HCT116 (cell line): Measurements from ENCODE around the gene GHR. TPM values are rescaled to one million over a fixed set of nuclear protein-coding genes. Genes with fewer than 3 reads are reported as not detected.
A peak's percentile ranks its signal among the peaks of the same experiment; 100 is the strongest.

Experiments
- ATAC-seq: fragments of 200-7000 bp; cut with Tn5 transposase; 2 replicates; pipeline ENCODE4 v1.9.1; 2020; ENCODE audit warnings: mild to moderate bottlenecking, moderate library complexity
- BruUV-seq: library from RNA; stranded (reverse); fragments of 400-500 nt; replicated peaks from 2 replicates; lab custom pipeline; 2021; lab: Mats Ljungman, UMichigan
- CTCF ChIA-PET: fragments of 300-600 bp; sonication (Branson Sonifier 250); formaldehyde crosslinking; loops from one replicate; lab custom pipeline; 2021; ENCODE audit warnings: antibody characterized with exemption; lab: Charles Lee
- POLR2A ChIA-PET: fragments of 300-600, 350-600 bp; sonication (Branson Sonifier 250); formaldehyde crosslinking; loops from one replicate; lab custom pipeline; 2021; ENCODE audit warnings: antibody characterized with exemption; lab: Charles Lee
- RAD21 ChIA-PET, 2 experiments: fragments of 300-600 bp; sonication (Branson Sonifier 250); formaldehyde crosslinking; loops; one replicate each; lab custom pipeline; 2023; ENCODE audit warnings: low total read pairs in 2 of 2; ENCODE audit not compliant: uncharacterized antibody in 2 of 2, unreplicated experiment in 2 of 2, low non-redundant PET in 1 of 2; lab: Charles Lee
- DNase-seq: peaks from one replicate; pipeline ENCODE4 v3.0.0-alpha.2; 2010; ENCODE audit warnings: low read depth, low spot score
- H2AFZ ChIP-seq: fragments of 200-600 bp; shearing (Covaris generic), sonication (generic); 2 replicates; pipeline ENCODE4 v1.6.1; 2017; ENCODE audit warnings: low read depth, mixed run types, mixed read lengths, antibody characterized with exemption, low read length; ENCODE audit not compliant: poor library complexity, severe bottlenecking
- H3K27ac ChIP-seq: 2 replicates; pipeline ENCODE4 v1.5.1; 2012; ENCODE audit warnings: low read depth, low read length
- H3K27me3 ChIP-seq: fragments of 200-600 bp; sonication (generic); 2 replicates; pipeline ENCODE4 v1.6.1; 2016; ENCODE audit warnings: mixed run types, low read length, mixed read lengths; ENCODE audit not compliant: insufficient read depth
- H3K36me3 ChIP-seq, 2 experiments: fragments of 200-500 bp in 1 of 2; fragments of 200-600 bp in 1 of 2; sonication (Bioruptor generic) in 1 of 2; sonication (generic) in 1 of 2; 2 replicates each; pipeline versions ENCODE4 v1.5.1 to v1.6.1; 2014 to 2016; ENCODE audit warnings: low read length in 2 of 2, inconsistent platforms in 1 of 2, mixed read lengths in 1 of 2, mixed run types in 1 of 2; ENCODE audit not compliant: insufficient read depth in 2 of 2, control insufficient read depth in 1 of 2
- H3K4me1 ChIP-seq, 2 experiments: fragments of 200-600 bp in 1 of 2; sonication (generic) in 1 of 2; 2 replicates each; pipeline versions ENCODE4 v1.5.1 to v1.6.1; 2012 to 2017; ENCODE audit warnings: low read length in 2 of 2, inconsistent platforms in 1 of 2, mild to moderate bottlenecking in 1 of 2, mixed read lengths in 1 of 2, mixed run types in 1 of 2, moderate library complexity in 1 of 2; ENCODE audit not compliant: insufficient read depth in 2 of 2, control insufficient read depth in 1 of 2
- H3K4me2 ChIP-seq: fragments of 200-600 bp; sonication (generic); 2 replicates; pipeline ENCODE4 v1.6.1; 2017; ENCODE audit warnings: mixed run types, low read length, mixed read lengths
- H3K4me3 ChIP-seq, 2 experiments: fragments of 200-600 bp in 1 of 2; sonication (generic) in 1 of 2; replicated peaks in 1 of 2; 2 replicates each; pipeline ENCODE4 v1.5.1; 2011 to 2016; ENCODE audit warnings: low read length in 2 of 2, control low read depth in 1 of 2, low read depth in 1 of 2, mild to moderate bottlenecking in 1 of 2, mixed read lengths in 1 of 2, mixed run types in 1 of 2
- H3K79me2 ChIP-seq: fragments of 200-600 bp; sonication (generic); 2 replicates; pipeline ENCODE4 v1.6.1; 2017; ENCODE audit warnings: mild to moderate bottlenecking, mixed run types, low read length, moderate library complexity, mixed read lengths; ENCODE audit not compliant: insufficient read depth
- H3K9ac ChIP-seq: fragments of 200-600 bp; sonication (generic); 2 replicates; pipeline ENCODE4 v1.6.1; 2016; ENCODE audit warnings: low read length, mixed read lengths
- H3K9me2 ChIP-seq: fragments of 200-600 bp; sonication (generic), shearing (Covaris generic); 2 replicates; pipeline ENCODE4 v1.6.1; 2017; ENCODE audit warnings: mixed run types, mild to moderate bottlenecking, moderate library complexity; ENCODE audit not compliant: insufficient read depth
- H3K9me3 ChIP-seq, 2 experiments: fragments of 200-500 bp in 1 of 2; fragments of 200-600 bp in 1 of 2; sonication (Bioruptor generic) in 1 of 2; sonication (generic) in 1 of 2; 2 replicates each; pipeline ENCODE4 v1.6.1; 2014 to 2017; ENCODE audit warnings: low read length in 2 of 2, mixed read lengths in 2 of 2, inconsistent platforms in 1 of 2, low read depth in 1 of 2, mild to moderate bottlenecking in 1 of 2, mixed run types in 1 of 2, moderate library complexity in 1 of 2; ENCODE audit not compliant: control insufficient read depth in 1 of 2, insufficient read depth in 1 of 2
- H4K20me1 ChIP-seq: fragments of 200-600 bp; sonication (generic), shearing (Covaris generic); 2 replicates; pipeline ENCODE4 v1.6.1; 2017; ENCODE audit warnings: mixed run types, mild to moderate bottlenecking, moderate library complexity; ENCODE audit not compliant: insufficient read depth
- CBX3 ChIP-seq: IDR thresholded peaks from 2 replicates; pipeline ENCODE4 v1.6.1; 2012; ENCODE audit warnings: low read depth
- CEBPB ChIP-seq: IDR thresholded peaks from 2 replicates; pipeline ENCODE4 v1.6.1; 2012; ENCODE audit warnings: low read depth
- CTCF ChIP-seq, 3 experiments: fragments of 200-600 bp in 1 of 3; sonication (generic) in 1 of 3; IDR thresholded peaks in 2 of 3; conservative IDR thresholded peaks in 1 of 3; 2 replicates each; pipeline ENCODE4 v1.5.1; 2012 to 2017; ENCODE audit warnings: low read depth in 2 of 3, low read length in 2 of 3, antibody characterized with exemption in 1 of 3, borderline replicate concordance in 1 of 3, control low read depth in 1 of 3, mild to moderate bottlenecking in 1 of 3, mixed read lengths in 1 of 3, mixed run types in 1 of 3, moderate library complexity in 1 of 3; ENCODE audit not compliant: insufficient read depth in 1 of 3
- ELF1 ChIP-seq: IDR thresholded peaks from 2 replicates; pipeline ENCODE4 v1.6.1; 2012; ENCODE audit warnings: low read depth, borderline replicate concordance
- EZH2phosphoT487 ChIP-seq: fragments of 200-600 bp; IDR thresholded peaks from 2 replicates; pipeline ENCODE4 v1.6.1; 2018; ENCODE audit warnings: antibody characterized with exemption, borderline replicate concordance
- JUND ChIP-seq: IDR thresholded peaks from 2 replicates; pipeline ENCODE4 v1.6.1; 2012
- MAX ChIP-seq: IDR thresholded peaks from 2 replicates; pipeline ENCODE4 v1.6.1; 2012
- RAD21 ChIP-seq: IDR thresholded peaks from 2 replicates; pipeline ENCODE4 v1.6.1; 2012; ENCODE audit warnings: low read depth, mild to moderate bottlenecking
- SRF ChIP-seq: IDR thresholded peaks from 2 replicates; pipeline ENCODE4 v1.6.1; 2012; ENCODE audit warnings: low read depth
- YY1 ChIP-seq: IDR thresholded peaks from 2 replicates; pipeline ENCODE4 v1.6.1; 2011; ENCODE audit warnings: low read length, low read depth, moderate library complexity, mild to moderate bottlenecking; ENCODE audit not compliant: insufficient replicate concordance; ENCODE audit errors: extremely low read depth
- ZNF274 ChIP-seq: fragments of 200-500 bp; sonication (Bioruptor generic); IDR thresholded peaks from 2 replicates; pipeline ENCODE4 v1.6.1; 2014; ENCODE audit warnings: mild to moderate bottlenecking, low read depth, low read length, inconsistent platforms
- intact Hi-C: fragments of 100-400 bp; cut with micrococcal nuclease; formaldehyde crosslinking; loops from 2 replicates; pipeline ENCODE4 v1.10.0; 2022
- total RNA-seq: library from RNA; stranded (reverse); gene quantifications from one replicate; pipeline ENCODE4 v1.2.1, GENCODE V29; 2021; ENCODE audit not compliant: unreplicated experiment

GHR gene
- total RNA-seq, 1 experiment from 2014 or later, result not detected

- DNase-seq (peak; percentile 22), ATAC-seq (peak; percentile 86)
- ChIA-PET CTCF (interaction anchor here (0.7 to 1.1 kb wide), 5 partner anchors 12 to 507 kb away, joined by 3 to 5 read pairs (median 3); no protein-coding TSS in a partner anchor), RAD21 (no interaction called here), POLR2A (no interaction called here)
- H3K9ac ChIP-seq, result no peak overlapping the region
- H4K20me1 ChIP-seq, result no peaks in the 10 kb centered on the region
- H2AFZ ChIP-seq, result no peak overlapping the region
- H3K4me1 ChIP-seq, result no peaks in the 10 kb centered on the region
- BruUV-seq, result no TSS peak
- H3K27me3 ChIP-seq, result no peaks in the 10 kb centered on the region; the same call in 1 of the 2 replicates
- H3K79me2 ChIP-seq, result no peaks in the 10 kb centered on the region
- H3K27ac ChIP-seq, result no peak overlapping the region
- TF ChIP-seq CTCF (IDR thresholded peaks at IDR 0.05 in 2 of 3, conservative IDR thresholded peaks at IDR 0.05 in 1 of 3; ENCODE audit: borderline replicate concordance in 1 of 3, insufficient read depth in 1 of 3, low read depth in 2 of 3, low read length in 2 of 3) (peak; percentile 17 to 51 (median 37); a peak in 4 of 6 replicates), RAD21 (peak; percentile 23), EZH2phosphoT487 (no peak), CEBPB (no peak)
- H3K9me3 ChIP-seq, result no peaks in the 10 kb centered on the region
- intact Hi-C loops, result loop anchor here (5.0 kb wide), 1 partner anchor 779 kb away; no protein-coding TSS in a partner anchor
- no peak overlapping the region for H3K4me2 ChIP-seq
- H3K9me2 ChIP-seq, result no peaks in the 10 kb centered on the region
- no peaks in the 10 kb centered on the region for H3K36me3 ChIP-seq
- H3K4me3 ChIP-seq, result no peak overlapping the region
Measured at GRCh38 chr5:42636425-42636824, 213.2 kb downstream of the GHR start.

GRCh38 chr5:42636946-42637345, 213.7 kb downstream of the GHR start:
- Histone ChIP-seq H3K79me2 (no peaks in the 10 kb centered on the region), H3K9me3 (no peaks in the 10 kb centered on the region), H3K4me2 (no peak overlapping the region), H3K4me3 (no peak overlapping the region), H3K36me3 (no peaks in the 10 kb centered on the region), H3K9ac (no peak overlapping the region), H2AFZ (no peak overlapping the region), H3K4me1 (no peaks in the 10 kb centered on the region), H3K27me3 (no peaks in the 10 kb centered on the region; the same call in 1 of the 2 replicates), H3K9me2 (no peaks in the 10 kb centered on the region), H3K27ac (no peak overlapping the region), H4K20me1 (no peaks in the 10 kb centered on the region)
- ChIA-PET POLR2A (no interaction called here), RAD21 (no interaction called here), CTCF (interaction anchor here (1.0 to 1.1 kb wide), 3 partner anchors 22 to 508 kb away, joined by 3 to 4 read pairs (median 3); no protein-coding TSS in a partner anchor)
- no peak for TF ChIP-seq JUND
- TF ChIP-seq SRF, result no peak
- no peak for TF ChIP-seq YY1
- no peak for TF ChIP-seq MAX
- TF ChIP-seq ZNF274, result no peak
- TF ChIP-seq CBX3, result no peak
- TF ChIP-seq ELF1, result no peak
- intact Hi-C loops, result loop anchor here (5.0 kb wide), 1 partner anchor 780 kb away; no protein-coding TSS in a partner anchor
- no TSS peak for BruUV-seq
- ATAC-seq (no peak), DNase-seq (no peak)
